RWPE2 (cell line): ENCODE measurements around the gene KNTC1.
"Not testable (repeated sequence)": the region's sequence is repeated elsewhere in the genome, so short reads cannot be mapped to it uniquely, and the experiment has no call there.

Source experiments
- ATAC-seq: fragments of 200-7000 bp; cut with Tn5 transposase; 3 replicates; pipeline ENCODE4 v1.9.1; 2021; ENCODE audit warnings: low read depth
- DNase-seq: peaks from one replicate; pipeline ENCODE4 v3.0.0-alpha.2; 2020; ENCODE audit warnings: low spot score
- H3K27ac ChIP-seq: fragments of 450-650 bp; 2 replicates; pipeline ENCODE4 v1.5.1; 2017; ENCODE audit warnings: mild to moderate bottlenecking; ENCODE audit not compliant: poor library complexity, severe bottlenecking
- H3K27me3 ChIP-seq: fragments of 250-450 bp; sonication (Bioruptor Pico); 2 replicates; pipeline ENCODE4 v1.5.1; 2021; ENCODE audit warnings: mild to moderate bottlenecking, moderate library complexity; ENCODE audit not compliant: insufficient read depth, poor library complexity, severe bottlenecking
- H3K36me3 ChIP-seq: fragments of 250-450 bp; sonication (Bioruptor Pico); 2 replicates; pipeline ENCODE4 v1.5.1; 2020; ENCODE audit warnings: low read depth, mild to moderate bottlenecking, moderate library complexity
- H3K4me1 ChIP-seq: fragments of 250-450 bp; sonication (Bioruptor Pico); 2 replicates; pipeline ENCODE4 v1.5.1; 2021; ENCODE audit warnings: mild to moderate bottlenecking, moderate library complexity; ENCODE audit not compliant: insufficient read depth, poor library complexity, severe bottlenecking
- H3K4me3 ChIP-seq: fragments of 250-450 bp; sonication (Bioruptor Pico); 2 replicates; pipeline ENCODE4 v1.5.1; 2021; ENCODE audit warnings: mild to moderate bottlenecking, moderate library complexity; ENCODE audit not compliant: severe bottlenecking
- H3K9me3 ChIP-seq: fragments of 250-450 bp; sonication (Bioruptor Pico); 2 replicates; pipeline ENCODE4 v1.5.1; 2021; ENCODE audit warnings: mild to moderate bottlenecking, moderate library complexity; ENCODE audit not compliant: severe bottlenecking
- TF ChIP-seq, protein P1 (sequence below): fragments of 450-650 bp; IDR thresholded peaks from one replicate; pipeline ENCODE4 v1.5.1; 2017; ENCODE audit warnings: mild to moderate bottlenecking, moderate library complexity; ENCODE audit not compliant: poor library complexity, severe bottlenecking

The KNTC1 gene

DNA sequence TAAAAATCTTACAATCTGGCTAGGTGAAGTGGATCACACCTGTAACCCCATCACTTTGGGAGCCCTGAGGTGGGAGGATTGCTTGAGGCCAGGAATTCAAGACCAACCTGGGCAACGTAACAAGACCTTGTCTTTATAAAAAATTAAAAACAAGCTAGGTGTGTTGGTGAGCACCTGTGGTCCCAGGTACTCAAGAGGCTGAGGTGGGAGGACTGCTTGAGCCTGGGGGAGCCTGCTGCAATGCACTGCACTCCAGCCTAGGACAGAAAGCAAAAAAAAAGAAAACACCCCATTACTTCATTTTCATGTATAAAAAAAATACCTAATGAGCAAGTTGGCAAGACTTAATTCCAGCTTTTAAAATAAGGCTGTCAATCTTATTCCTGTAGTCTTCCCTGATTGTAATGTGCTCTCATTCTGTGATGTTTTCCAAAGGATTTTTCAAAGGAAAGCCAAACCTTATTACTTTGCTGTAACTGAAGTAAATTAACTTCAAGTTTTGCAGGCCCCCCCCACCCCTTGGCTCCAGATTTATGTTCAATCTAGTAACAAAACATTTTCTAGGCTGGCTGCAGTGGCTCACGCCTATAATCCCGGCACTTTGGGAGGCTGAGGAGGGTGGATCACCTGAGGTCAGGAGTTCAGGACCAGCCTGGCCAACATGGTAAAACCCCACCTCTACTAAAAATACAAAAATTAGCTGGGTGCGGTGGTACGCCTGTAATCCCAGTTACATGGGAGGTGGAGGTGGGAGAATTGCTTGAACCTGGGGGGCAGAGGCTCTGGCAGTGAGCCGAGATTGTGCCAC, 23.1 kb upstream of the KNTC1 start:
- no peak for ATAC-seq
- Histone ChIP-seq H3K27ac (no peak overlapping the region), H3K4me1 (peaks cover under 1% of the 10 kb centered on the region), H3K27me3 (no peaks in the 10 kb centered on the region), H3K36me3 (peaks cover 61% of the 10 kb centered on the region), H3K9me3 (no peaks in the 10 kb centered on the region), H3K4me3 (no peak overlapping the region)
- DNase-seq: no peak
- TF ChIP-seq, protein P1, sequence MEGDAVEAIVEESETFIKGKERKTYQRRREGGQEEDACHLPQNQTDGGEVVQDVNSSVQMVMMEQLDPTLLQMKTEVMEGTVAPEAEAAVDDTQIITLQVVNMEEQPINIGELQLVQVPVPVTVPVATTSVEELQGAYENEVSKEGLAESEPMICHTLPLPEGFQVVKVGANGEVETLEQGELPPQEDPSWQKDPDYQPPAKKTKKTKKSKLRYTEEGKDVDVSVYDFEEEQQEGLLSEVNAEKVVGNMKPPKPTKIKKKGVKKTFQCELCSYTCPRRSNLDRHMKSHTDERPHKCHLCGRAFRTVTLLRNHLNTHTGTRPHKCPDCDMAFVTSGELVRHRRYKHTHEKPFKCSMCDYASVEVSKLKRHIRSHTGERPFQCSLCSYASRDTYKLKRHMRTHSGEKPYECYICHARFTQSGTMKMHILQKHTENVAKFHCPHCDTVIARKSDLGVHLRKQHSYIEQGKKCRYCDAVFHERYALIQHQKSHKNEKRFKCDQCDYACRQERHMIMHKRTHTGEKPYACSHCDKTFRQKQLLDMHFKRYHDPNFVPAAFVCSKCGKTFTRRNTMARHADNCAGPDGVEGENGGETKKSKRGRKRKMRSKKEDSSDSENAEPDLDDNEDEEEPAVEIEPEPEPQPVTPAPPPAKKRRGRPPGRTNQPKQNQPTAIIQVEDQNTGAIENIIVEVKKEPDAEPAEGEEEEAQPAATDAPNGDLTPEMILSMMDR: no peak

DNA sequence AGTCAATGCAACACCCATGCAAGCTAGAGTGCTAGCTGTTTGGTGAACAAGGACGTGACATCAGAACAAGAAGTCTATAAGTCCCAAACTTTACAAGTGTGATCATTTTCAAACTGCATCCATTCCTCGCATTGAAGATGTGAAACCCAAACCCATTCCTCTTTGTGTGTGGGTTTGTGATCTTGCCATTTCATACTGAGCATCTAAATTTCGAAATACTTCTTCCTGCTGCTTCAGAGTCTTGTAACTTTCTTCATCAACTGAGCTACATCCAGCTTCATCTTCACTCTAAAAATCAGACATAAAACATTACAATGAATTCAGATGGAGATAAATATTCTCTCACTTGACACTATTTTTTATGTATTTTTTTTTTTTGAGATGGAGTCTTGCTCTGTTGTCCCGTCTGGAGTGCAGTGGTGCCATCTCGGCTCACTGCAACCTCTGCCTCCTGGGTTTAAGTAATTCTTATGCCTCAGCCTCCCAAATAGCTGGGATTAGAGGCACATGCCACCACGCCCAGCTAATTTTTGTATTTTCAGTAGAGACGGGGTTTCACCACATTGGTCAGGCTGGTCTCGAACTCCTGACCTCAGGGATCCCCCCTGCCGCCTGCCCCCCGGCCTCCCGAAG, 21.5 kb upstream of the KNTC1 start:
- no peaks in the 10 kb centered on the region for H3K27me3 ChIP-seq
- H3K36me3 ChIP-seq: peaks cover 75% of the 10 kb centered on the region
- no peaks in the 10 kb centered on the region for H3K9me3 ChIP-seq
- DNase-seq (no peak), ATAC-seq (no peak)
- H3K27ac ChIP-seq: no peak overlapping the region
- no peaks in the 10 kb centered on the region for H3K4me1 ChIP-seq
- TF ChIP-seq, protein P1: no peak
- no peak overlapping the region for H3K4me3 ChIP-seq

- no peaks in the 10 kb centered on the region for H3K9me3 ChIP-seq
- ATAC-seq (no peak), DNase-seq (no peak)
- H3K36me3 ChIP-seq: peaks cover 85% of the 10 kb centered on the region
- no peaks in the 10 kb centered on the region for H3K27me3 ChIP-seq
- no peak overlapping the region for H3K27ac ChIP-seq
- no peak overlapping the region for H3K4me3 ChIP-seq
- H3K4me1 ChIP-seq: no peaks in the 10 kb centered on the region
- TF ChIP-seq, protein P1: no peak
Measured at GRCh38 chr12:122506393-122506938, 20.6 kb upstream of the KNTC1 start.

DNA sequence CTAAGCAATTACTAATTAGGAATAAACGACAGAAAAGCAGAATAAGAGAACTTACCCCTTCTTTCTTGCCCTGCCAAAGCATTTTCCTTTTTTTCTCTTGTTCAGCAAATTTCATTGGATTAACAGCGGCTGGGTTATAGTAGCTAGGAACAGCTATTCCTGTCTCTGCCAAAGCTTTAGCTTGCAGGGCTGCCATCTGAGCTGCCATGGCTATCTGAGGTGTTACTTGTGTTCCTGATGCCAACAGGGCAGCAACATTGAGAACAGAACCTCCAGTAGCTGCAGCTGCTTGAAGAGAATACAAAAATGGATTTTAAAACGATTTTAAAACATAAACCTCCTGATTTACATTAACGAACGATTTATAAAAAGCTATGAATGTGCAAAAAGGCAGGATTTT, 18.9 kb upstream of the KNTC1 start:
- Histone ChIP-seq H3K4me3 (no peak overlapping the region), H3K4me1 (no peaks in the 10 kb centered on the region), H3K27ac (no peak overlapping the region), H3K36me3 (peaks cover 100% of the 10 kb centered on the region), H3K27me3 (no peaks in the 10 kb centered on the region), H3K9me3 (no peaks in the 10 kb centered on the region)
- DNase-seq (no peak), ATAC-seq (no peak)
- TF ChIP-seq, protein P1: no peak

DNA sequence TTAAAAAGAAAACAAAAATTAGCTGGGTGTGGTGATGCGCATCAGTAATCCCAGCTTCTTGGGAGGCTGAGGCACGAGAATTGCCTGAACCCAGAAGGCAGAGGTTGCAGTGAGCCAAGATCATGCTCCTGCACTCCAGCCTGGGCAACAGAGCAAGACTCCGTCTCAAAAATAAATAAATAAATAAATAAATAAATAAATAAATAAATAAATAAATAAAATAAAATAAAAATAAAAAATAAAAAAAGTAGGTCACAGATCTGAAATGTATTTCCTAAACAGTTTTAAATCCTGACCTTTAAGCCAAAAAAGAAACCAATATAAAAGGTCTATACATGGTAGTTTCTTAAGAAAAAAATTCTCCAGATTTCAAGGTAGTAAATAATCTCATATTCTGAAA, 14.0 kb upstream of the KNTC1 start:
- not testable (repeated sequence) for H3K9me3 ChIP-seq, ATAC-seq, H3K4me3 ChIP-seq, H3K27ac ChIP-seq, H3K27me3 ChIP-seq, H3K4me1 ChIP-seq, DNase-seq
- H3K36me3 ChIP-seq: peaks cover 100% of the 10 kb centered on the region
